HL-60/S4 treated with retinoic acid at 250 ng/mL for 4 days and 3 days (cell line): ENCODE measurements around the gene PHLDA3.

ENCODE experiments used
- in situ Hi-C: fragments of 300-500 bp; cut with MboI; formaldehyde crosslinking; loops from 2 replicates; pipeline ENCODE4 v1.7.0; 2022; ENCODE audit warnings: low sequenced_read_pairs

Gene PHLDA3

GRCh38 chr1:201436393-201436792 lies 32.6 kb downstream of the PHLDA3 start:
- in situ Hi-C loops, result no loop called here

- in situ Hi-C loops, result no loop called here
Observed at GRCh38 chr1:201434266-201434665, 34.7 kb downstream of the PHLDA3 start.

- in situ Hi-C loops, result no loop called here
Observed at GRCh38 chr1:201433609-201434008, 35.4 kb downstream of the PHLDA3 start.

GRCh38 chr1:201430776-201431175 lies 38.2 kb downstream of the PHLDA3 start:
- in situ Hi-C loops, result no loop called here

GRCh38 chr1:201429736-201430501 lies 39.1 kb downstream of the PHLDA3 start:
- in situ Hi-C loops, result no loop called here

GRCh38 chr1:201427963-201428362 lies 41.0 kb downstream of the PHLDA3 start:
- in situ Hi-C loops, result no loop called here

GRCh38 chr1:201426479-201427310 lies 42.3 kb downstream of the PHLDA3 start:
- in situ Hi-C loops, result no loop called here

GRCh38 chr1:201424146-201424545 lies 44.8 kb downstream of the PHLDA3 start:
- in situ Hi-C loops, result no loop called here

- in situ Hi-C loops, result no loop called here
Observed at GRCh38 chr1:201423655-201424054, 45.3 kb downstream of the PHLDA3 start.

- in situ Hi-C loops, result no loop called here
Observed at GRCh38 chr1:201422436-201423030, 46.5 kb downstream of the PHLDA3 start.

- in situ Hi-C loops, result no loop called here
Observed at GRCh38 chr1:201422026-201422425, 47.0 kb downstream of the PHLDA3 start.

- in situ Hi-C loops, result no loop called here
Observed at GRCh38 chr1:201421041-201421440, 47.9 kb downstream of the PHLDA3 start.

- in situ Hi-C loops, result no loop called here
Observed at GRCh38 chr1:201420608-201421002, 48.4 kb downstream of the PHLDA3 start.

GRCh38 chr1:201419746-201420607 lies 49.0 kb downstream of the PHLDA3 start:
- in situ Hi-C loops, result no loop called here

- in situ Hi-C loops, result no loop called here
Observed at GRCh38 chr1:201419256-201419655, 49.7 kb downstream of the PHLDA3 start.

GRCh38 chr1:201418461-201418860 lies 50.5 kb downstream of the PHLDA3 start:
- in situ Hi-C loops, result no loop called here
